HAP-1 (cell line): ENCODE results near the gene SLIT1.

Experiments
- DNase-seq, 2 experiments: peaks; one replicate each; pipeline ENCODE4 v3.0.0-alpha.2; 2016 to 2020; ENCODE audit warnings: low spot score in 2 of 2
- H3K27me3 ChIP-seq: fragments of 250-450 bp; sonication (Bioruptor Pico); 2 replicates; pipeline ENCODE4 v1.5.1; 2020; ENCODE audit warnings: low read depth, mild to moderate bottlenecking, moderate library complexity
- H3K36me3 ChIP-seq: fragments of 250-450 bp; sonication (Bioruptor Pico); replicated peaks from 2 replicates; pipeline ENCODE4 v1.5.1; 2020; ENCODE audit warnings: mild to moderate bottlenecking
- H3K4me1 ChIP-seq: fragments of 250-450 bp; sonication (Bioruptor Pico); 2 replicates; pipeline ENCODE4 v1.5.1; 2020; ENCODE audit warnings: mild to moderate bottlenecking
- H3K4me3 ChIP-seq: fragments of 250-450 bp; sonication (Bioruptor Pico); 2 replicates; pipeline ENCODE4 v1.5.1; 2020; ENCODE audit warnings: mild to moderate bottlenecking, moderate library complexity
- H3K9me3 ChIP-seq: fragments of 250-450 bp; sonication (Bioruptor Pico); 2 replicates; pipeline ENCODE4 v1.5.1; 2020; ENCODE audit warnings: mild to moderate bottlenecking, moderate library complexity
- in situ Hi-C: fragments of 300-500 bp; cut with MboI; formaldehyde crosslinking; loops from 3 replicates; pipeline ENCODE4 v1.14.3; 2020; ENCODE audit warnings: low sequenced_read_pairs, inconsistent platforms, mixed read lengths

The SLIT1 gene

GRCh38 chr10:97175586-97175985, 10.2 kb downstream of the SLIT1 start:
- DNase-seq = no peak
- H3K4me3 ChIP-seq = no peak overlapping the region
- peaks cover 12% of the 10 kb centered on the region for H3K27me3 ChIP-seq
- no peaks in the 10 kb centered on the region for H3K9me3 ChIP-seq
- in situ Hi-C loops = no loop called here
- H3K4me1 ChIP-seq = peaks cover 4% of the 10 kb centered on the region
- H3K36me3 ChIP-seq = no peaks in the 10 kb centered on the region

- Histone ChIP-seq H3K4me1 (peaks cover under 1% of the 10 kb centered on the region), H3K9me3 (no peaks in the 10 kb centered on the region), H3K27me3 (peaks cover 16% of the 10 kb centered on the region), H3K36me3 (no peaks in the 10 kb centered on the region), H3K4me3 (no peak overlapping the region)
- in situ Hi-C loops = no loop called here
- no peak for DNase-seq
Measured at GRCh38 chr10:97174941-97175340, 10.8 kb downstream of the SLIT1 start.

- Histone ChIP-seq H3K36me3 (no peaks in the 10 kb centered on the region), H3K4me1 (no peaks in the 10 kb centered on the region), H3K9me3 (no peaks in the 10 kb centered on the region), H3K27me3 (peaks cover 12% of the 10 kb centered on the region), H3K4me3 (no peak overlapping the region)
- DNase-seq = no peak
- in situ Hi-C loops = no loop called here
Measured at GRCh38 chr10:97174276-97174775, 11.4 kb downstream of the SLIT1 start.

- DNase-seq = no peak
- H3K4me3 ChIP-seq = no peak overlapping the region
- no peaks in the 10 kb centered on the region for H3K36me3 ChIP-seq
- in situ Hi-C loops = no loop called here
- no peaks in the 10 kb centered on the region for H3K4me1 ChIP-seq
- H3K27me3 ChIP-seq = peaks cover 5% of the 10 kb centered on the region
- H3K9me3 ChIP-seq = no peaks in the 10 kb centered on the region
Measured at GRCh38 chr10:97173036-97173435, 12.7 kb downstream of the SLIT1 start.

- in situ Hi-C loops = no loop called here
- DNase-seq = no peak
- Histone ChIP-seq H3K27me3 (peaks cover 4% of the 10 kb centered on the region; the same call in 1 of the 2 replicates), H3K4me3 (no peak overlapping the region), H3K4me1 (no peaks in the 10 kb centered on the region), H3K9me3 (no peaks in the 10 kb centered on the region), H3K36me3 (no peaks in the 10 kb centered on the region)
Measured at GRCh38 chr10:97171001-97171400, 14.8 kb downstream of the SLIT1 start.

- no peaks in the 10 kb centered on the region for H3K36me3 ChIP-seq
- no peak overlapping the region for H3K4me3 ChIP-seq
- in situ Hi-C loops = no loop called here
Measured at GRCh38 chr10:97169911-97170693, 15.7 kb downstream of the SLIT1 start.

GRCh38 chr10:97169063-97169462, 16.7 kb downstream of the SLIT1 start:
- Histone ChIP-seq H3K4me3 (no peak overlapping the region), H3K9me3 (no peaks in the 10 kb centered on the region), H3K4me1 (no peaks in the 10 kb centered on the region), H3K36me3 (no peaks in the 10 kb centered on the region), H3K27me3 (peaks cover 4% of the 10 kb centered on the region; the same call in 1 of the 2 replicates)
- no peak for DNase-seq
- in situ Hi-C loops = no loop called here

More at GRCh38 chr10:97169911-97170693, 15.7 kb downstream of the SLIT1 start:
- Histone ChIP-seq H3K27me3 (peaks cover 4% of the 10 kb centered on the region; the same call in 1 of the 2 replicates), H3K9me3 (no peaks in the 10 kb centered on the region), H3K4me1 (no peaks in the 10 kb centered on the region)
- no peak for DNase-seq

- no peak for DNase-seq
- no peaks in the 10 kb centered on the region for H3K36me3 ChIP-seq
- no peaks in the 10 kb centered on the region for H3K9me3 ChIP-seq
- H3K27me3 ChIP-seq = peaks cover 4% of the 10 kb centered on the region; the same call in 1 of the 2 replicates
- in situ Hi-C loops = no loop called here
- no peak overlapping the region for H3K4me3 ChIP-seq
- no peaks in the 10 kb centered on the region for H3K4me1 ChIP-seq
Measured at GRCh38 chr10:97168645-97169044, 17.1 kb downstream of the SLIT1 start.

- Histone ChIP-seq H3K4me1 (no peaks in the 10 kb centered on the region), H3K4me3 (no peak overlapping the region), H3K36me3 (no peaks in the 10 kb centered on the region), H3K9me3 (no peaks in the 10 kb centered on the region), H3K27me3 (peaks cover 4% of the 10 kb centered on the region; the same call in 1 of the 2 replicates)
- DNase-seq = no peak
- in situ Hi-C loops = no loop called here
Measured at GRCh38 chr10:97165499-97165898, 20.3 kb downstream of the SLIT1 start.

GRCh38 chr10:97163781-97164501, 21.8 kb downstream of the SLIT1 start:
- Histone ChIP-seq H3K4me1 (no peaks in the 10 kb centered on the region), H3K9me3 (no peaks in the 10 kb centered on the region), H3K27me3 (no peaks in the 10 kb centered on the region), H3K4me3 (no peak overlapping the region), H3K36me3 (no peaks in the 10 kb centered on the region)
- DNase-seq = no peak
- in situ Hi-C loops = no loop called here

GRCh38 chr10:97163181-97163580, 22.6 kb downstream of the SLIT1 start:
- Histone ChIP-seq H3K9me3 (no peaks in the 10 kb centered on the region), H3K27me3 (no peaks in the 10 kb centered on the region), H3K4me3 (no peak overlapping the region), H3K4me1 (no peaks in the 10 kb centered on the region), H3K36me3 (no peaks in the 10 kb centered on the region)
- no peak for DNase-seq
- in situ Hi-C loops = no loop called here

- H3K36me3 ChIP-seq = no peaks in the 10 kb centered on the region
- no peaks in the 10 kb centered on the region for H3K4me1 ChIP-seq
- no peak overlapping the region for H3K4me3 ChIP-seq
- H3K9me3 ChIP-seq = no peaks in the 10 kb centered on the region
- no peak for DNase-seq
- in situ Hi-C loops = no loop called here
- H3K27me3 ChIP-seq = no peaks in the 10 kb centered on the region
Measured at GRCh38 chr10:97159646-97160305, 26.0 kb downstream of the SLIT1 start.

GRCh38 chr10:97157578-97158095, 28.1 kb downstream of the SLIT1 start:
- Histone ChIP-seq H3K9me3 (no peaks in the 10 kb centered on the region), H3K4me1 (no peaks in the 10 kb centered on the region), H3K4me3 (no peak overlapping the region), H3K36me3 (no peaks in the 10 kb centered on the region), H3K27me3 (no peaks in the 10 kb centered on the region)
- no peak for DNase-seq
- in situ Hi-C loops = no loop called here
